AG04450 (cell line): ENCODE measurements around the gene SLIT3. TPM values are rescaled to one million over a fixed set of nuclear protein-coding genes. Genes with fewer than 3 reads are reported as not detected.

Experiments
- CTCF ChIA-PET: fragments of 300-600, 350-600 bp; formaldehyde crosslinking; extraction: SDS; loops from one replicate; lab custom pipeline; 2022; ENCODE audit warnings: antibody characterized with exemption, inconsistent platforms; lab: Charles Lee
- POLR2A ChIA-PET: fragments of 350-600 bp; formaldehyde crosslinking; extraction: SDS; loops from one replicate; lab custom pipeline; 2021; ENCODE audit warnings: antibody characterized with exemption, inconsistent platforms; lab: Yijun Ruan, JAX
- DNase-seq: peaks from one replicate; pipeline ENCODE4 v3.0.0-alpha.2; 2011; ENCODE audit warnings: low read depth, low spot score
- H3K27ac ChIP-seq: one replicate; pipeline ENCODE4 v1.5.1; 2012; ENCODE audit warnings: low read depth, low read length, control low read depth
- H3K27me3 ChIP-seq: one replicate; pipeline ENCODE4 v1.6.0; 2012; ENCODE audit warnings: low read length; ENCODE audit not compliant: control insufficient read depth, insufficient read depth
- H3K4me3 ChIP-seq: 2 replicates; pipeline ENCODE4 v1.5.1; 2011; ENCODE audit warnings: mild to moderate bottlenecking, low read depth, low read length, control low read depth
- H3K9me3 ChIP-seq: 2 replicates; pipeline ENCODE4 v1.5.1; 2012; ENCODE audit warnings: low read length; ENCODE audit not compliant: control insufficient read depth, insufficient read depth
- polyA plus RNA-seq: library from polyadenylated mRNA; depleted of rRNA; stranded (reverse); fragments of >200 nt; gene quantifications from 2 replicates; pipeline ENCODE4 v1.2.3, GENCODE V29; 2011
- TF ChIP-seq, protein P1 (sequence below): IDR thresholded peaks from 2 replicates; pipeline ENCODE4 v1.5.1; 2011; ENCODE audit warnings: low read depth, low read length, control low read depth, inconsistent platforms

SLIT3 gene
- polyA plus RNA-seq, 1 experiment, result 0.26 TPM

DNA sequence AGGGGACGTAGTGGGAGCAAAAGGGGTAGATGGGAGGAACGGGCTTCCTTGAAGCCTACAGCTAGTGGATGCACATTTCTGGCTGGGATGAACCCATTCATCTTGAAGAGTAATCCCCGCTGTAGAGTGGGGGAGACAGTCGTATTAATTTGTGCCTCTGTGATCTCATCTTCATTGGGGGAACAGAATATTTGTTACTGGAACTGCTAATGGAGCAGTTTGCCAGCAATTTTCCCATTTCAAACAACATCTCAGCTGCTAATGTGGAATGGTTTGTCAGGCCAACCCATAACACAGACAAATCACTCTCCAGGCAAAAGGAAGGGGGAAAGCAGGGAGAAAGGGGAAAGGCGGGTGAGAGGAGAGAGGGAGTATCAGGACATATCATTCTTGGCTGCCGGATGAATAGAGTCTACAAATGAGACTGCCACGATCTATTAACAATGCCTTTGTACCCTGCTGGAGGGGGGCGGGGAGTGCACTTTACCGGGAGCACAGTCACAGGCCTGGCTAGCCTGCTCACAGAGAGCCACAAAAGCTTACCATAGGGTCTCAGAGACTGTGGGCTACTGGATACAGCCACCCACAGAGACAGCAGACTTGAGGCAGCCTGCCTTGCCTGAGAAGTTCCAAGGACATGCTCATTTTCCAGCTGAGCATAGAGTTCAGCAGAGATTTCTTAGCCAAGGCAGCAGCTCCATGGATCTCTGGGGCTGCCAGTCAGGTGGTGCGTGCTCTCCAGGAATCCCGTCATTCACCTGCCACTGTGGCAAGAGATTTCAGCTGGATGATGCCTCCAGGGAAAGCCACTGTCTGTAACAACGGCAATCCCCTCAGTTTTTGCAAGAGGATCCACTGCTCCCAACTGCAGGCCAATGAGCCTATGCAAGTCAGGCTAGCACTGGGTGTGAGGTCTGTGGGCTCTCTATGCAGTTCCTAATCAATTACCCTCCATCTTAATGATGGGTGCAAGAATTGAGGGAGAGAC lies 504.1 kb downstream of the SLIT3 start:
- CTCF ChIA-PET, result no interaction called here
- H3K27ac ChIP-seq, result no peak overlapping the region
- POLR2A ChIA-PET, result no interaction called here

DNA sequence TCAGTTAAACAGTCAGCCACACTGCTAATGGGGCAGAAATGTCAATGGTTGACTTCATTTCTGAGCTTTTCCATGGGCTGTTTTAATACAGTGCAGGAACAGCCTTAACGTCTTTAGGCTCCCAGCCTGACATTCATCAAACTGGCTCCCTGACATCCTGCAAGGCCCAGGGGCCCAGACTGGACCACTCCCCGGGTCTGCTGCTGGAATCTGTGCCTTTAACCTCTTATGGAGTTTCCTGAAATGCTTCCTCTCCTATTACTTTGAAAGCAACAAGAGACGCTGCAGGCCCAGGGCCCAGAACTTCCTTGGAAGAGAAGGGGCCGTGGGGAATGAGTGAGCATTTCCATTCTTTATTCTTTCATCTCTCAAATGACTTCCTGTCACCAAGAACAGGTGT lies 504.9 kb downstream of the SLIT3 start:
- H3K9me3 ChIP-seq, result no peaks in the 10 kb centered on the region
- ChIA-PET CTCF (no interaction called here), POLR2A (no interaction called here)
- no peak for DNase-seq
- TF ChIP-seq, protein P1, sequence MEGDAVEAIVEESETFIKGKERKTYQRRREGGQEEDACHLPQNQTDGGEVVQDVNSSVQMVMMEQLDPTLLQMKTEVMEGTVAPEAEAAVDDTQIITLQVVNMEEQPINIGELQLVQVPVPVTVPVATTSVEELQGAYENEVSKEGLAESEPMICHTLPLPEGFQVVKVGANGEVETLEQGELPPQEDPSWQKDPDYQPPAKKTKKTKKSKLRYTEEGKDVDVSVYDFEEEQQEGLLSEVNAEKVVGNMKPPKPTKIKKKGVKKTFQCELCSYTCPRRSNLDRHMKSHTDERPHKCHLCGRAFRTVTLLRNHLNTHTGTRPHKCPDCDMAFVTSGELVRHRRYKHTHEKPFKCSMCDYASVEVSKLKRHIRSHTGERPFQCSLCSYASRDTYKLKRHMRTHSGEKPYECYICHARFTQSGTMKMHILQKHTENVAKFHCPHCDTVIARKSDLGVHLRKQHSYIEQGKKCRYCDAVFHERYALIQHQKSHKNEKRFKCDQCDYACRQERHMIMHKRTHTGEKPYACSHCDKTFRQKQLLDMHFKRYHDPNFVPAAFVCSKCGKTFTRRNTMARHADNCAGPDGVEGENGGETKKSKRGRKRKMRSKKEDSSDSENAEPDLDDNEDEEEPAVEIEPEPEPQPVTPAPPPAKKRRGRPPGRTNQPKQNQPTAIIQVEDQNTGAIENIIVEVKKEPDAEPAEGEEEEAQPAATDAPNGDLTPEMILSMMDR, result no peak
- no peak overlapping the region for H3K27ac ChIP-seq
- no peak overlapping the region for H3K4me3 ChIP-seq
- H3K27me3 ChIP-seq, result no peaks in the 10 kb centered on the region

More for the DNA sequence above, 504.1 kb downstream of the SLIT3 start:
- Histone ChIP-seq H3K4me3 (no peak overlapping the region), H3K27me3 (no peaks in the 10 kb centered on the region), H3K9me3 (no peaks in the 10 kb centered on the region)
- DNase-seq, result no peak
- TF ChIP-seq, protein P1, result no peak

DNA sequence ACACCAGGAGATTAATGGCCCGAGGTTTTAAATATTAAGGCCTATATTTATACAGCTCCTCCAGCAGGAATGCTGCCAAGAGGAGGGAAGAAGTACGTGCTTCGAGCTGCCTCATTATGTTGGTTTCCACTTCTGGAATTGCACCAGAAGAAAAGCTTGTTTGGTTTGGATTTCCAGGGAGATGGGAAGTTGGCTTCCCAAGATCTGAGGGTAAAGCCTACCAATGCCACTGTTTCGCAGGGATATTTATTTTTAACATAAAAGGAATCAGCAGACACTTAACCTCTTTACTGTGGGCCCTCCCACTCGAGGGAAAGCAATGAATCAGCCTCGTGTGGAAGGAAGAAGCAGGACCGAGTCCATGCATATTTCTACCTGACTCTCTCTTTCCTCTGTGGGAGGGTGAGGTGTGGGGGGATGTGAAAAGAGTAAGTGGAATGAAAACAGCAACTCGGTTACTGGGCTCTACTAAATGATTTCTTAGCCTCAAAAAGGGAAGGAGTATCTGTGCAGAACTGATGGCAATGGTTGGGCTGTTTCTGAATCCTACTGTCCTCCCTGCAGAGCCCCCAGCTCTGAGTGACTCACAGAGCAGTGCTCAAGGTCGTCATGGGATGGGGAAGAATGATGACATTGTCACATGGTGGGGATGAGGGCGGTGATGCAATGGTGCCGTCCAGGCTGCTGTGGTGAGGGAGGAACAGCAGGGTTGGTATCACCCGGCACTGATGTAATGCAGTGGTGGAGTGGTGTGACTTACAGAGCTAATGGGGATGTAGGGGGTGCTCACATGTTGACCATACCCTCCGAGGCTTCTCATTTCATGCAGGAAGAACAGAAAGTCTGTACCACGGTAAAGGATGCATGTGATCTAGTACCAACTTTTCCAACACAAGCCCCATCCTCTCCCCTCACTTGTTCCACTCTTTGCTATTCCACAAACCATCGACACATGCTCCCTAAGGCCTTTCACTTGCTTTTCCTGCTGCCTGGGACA lies 506.8 kb downstream of the SLIT3 start:
- Histone ChIP-seq H3K27me3 (no peaks in the 10 kb centered on the region), H3K27ac (no peak overlapping the region), H3K9me3 (no peaks in the 10 kb centered on the region), H3K4me3 (no peak overlapping the region)
- POLR2A ChIA-PET, result no interaction called here
- no peak for DNase-seq
- CTCF ChIA-PET, result interaction anchor here (0.6 kb wide), 1 partner anchor 198 kb away, joined by 3 read pairs; no protein-coding TSS in a partner anchor
- TF ChIP-seq, protein P1, result no peak

DNA sequence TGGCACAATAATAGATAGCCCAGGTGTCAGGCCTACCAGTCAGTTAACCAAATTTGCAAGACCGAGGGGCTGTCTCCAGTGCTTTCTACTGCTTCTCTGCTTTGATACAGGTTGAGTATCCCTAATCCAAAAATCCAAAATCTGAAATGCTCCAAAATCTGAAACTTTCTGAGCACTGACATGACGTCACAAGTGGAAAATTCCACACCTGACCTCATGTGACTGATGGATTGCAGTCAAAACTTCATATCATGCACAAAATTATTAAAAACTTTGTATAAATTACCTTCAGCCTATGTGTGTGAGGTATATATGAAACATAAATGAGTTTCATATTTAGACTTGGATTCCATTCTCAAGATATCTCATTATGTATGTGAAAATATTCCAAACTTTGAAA lies 508.3 kb downstream of the SLIT3 start:
- POLR2A ChIA-PET, result no interaction called here
- CTCF ChIA-PET, result no interaction called here
- H3K27ac ChIP-seq, result no peak overlapping the region

More for the DNA sequence above, 508.3 kb downstream of the SLIT3 start:
- H3K9me3 ChIP-seq, result no peaks in the 10 kb centered on the region
- DNase-seq, result no peak
- TF ChIP-seq, protein P1, result no peak
- H3K27me3 ChIP-seq, result no peaks in the 10 kb centered on the region
- no peak overlapping the region for H3K4me3 ChIP-seq
